GM19438 (cell line): Measurements from ENCODE around the gene SLC35E1.

Source experiments
- ATAC-seq: cut with Tn5 transposase; IDR thresholded peaks from one replicate; pipeline ENCODE4 v1.9.1; 2021; ENCODE audit warnings: low read depth; ENCODE audit not compliant: unreplicated experiment

Gene SLC35E1

GRCh38 chr19:16572332-16573211, at the start of gene SLC35E1:
TSS of gene SLC35E1 (minus strand) at chr19:16572415. CDS start at chr19:16572364, 51 bp downstream.
- peak; percentile 71 for ATAC-seq

GRCh38 chr19:16621165-16621800, 49.1 kb upstream of the SLC35E1 start:
- ATAC-seq: no peak

GRCh38 chr19:16620584-16620983, 48.4 kb upstream of the SLC35E1 start:
- ATAC-seq: no peak

GRCh38 chr19:16620018-16620417, 47.8 kb upstream of the SLC35E1 start:
- ATAC-seq: no peak

- ATAC-seq: no peak
Observed at GRCh38 chr19:16619457-16619856, 47.2 kb upstream of the SLC35E1 start.

- ATAC-seq: no peak
Observed at GRCh38 chr19:16618248-16618647, 46.0 kb upstream of the SLC35E1 start.

- ATAC-seq: no peak
Observed at GRCh38 chr19:16615808-16616207, 43.6 kb upstream of the SLC35E1 start.

GRCh38 chr19:16614941-16615340, 42.7 kb upstream of the SLC35E1 start:
- no peak for ATAC-seq

- ATAC-seq: no peak
Observed at GRCh38 chr19:16613841-16614240, 41.6 kb upstream of the SLC35E1 start.

- no peak for ATAC-seq
Observed at GRCh38 chr19:16612636-16613035, 40.4 kb upstream of the SLC35E1 start.

- ATAC-seq: no peak
Observed at GRCh38 chr19:16611121-16611520, 38.9 kb upstream of the SLC35E1 start.

- ATAC-seq: no peak
Observed at GRCh38 chr19:16609511-16610200, 37.4 kb upstream of the SLC35E1 start.

GRCh38 chr19:16608290-16608739, 36.1 kb upstream of the SLC35E1 start:
- ATAC-seq: no peak

GRCh38 chr19:16607819-16608218, 35.6 kb upstream of the SLC35E1 start:
- no peak for ATAC-seq

- no peak for ATAC-seq
Observed at GRCh38 chr19:16605553-16605994, 33.4 kb upstream of the SLC35E1 start.

- no peak for ATAC-seq
Observed at GRCh38 chr19:16605115-16605514, 32.9 kb upstream of the SLC35E1 start.

GRCh38 chr19:16604615-16605014, 32.4 kb upstream of the SLC35E1 start:
- ATAC-seq: no peak

- no peak for ATAC-seq
Observed at GRCh38 chr19:16603090-16603489, 30.9 kb upstream of the SLC35E1 start.

- no peak for ATAC-seq
Observed at GRCh38 chr19:16601378-16602052, 29.3 kb upstream of the SLC35E1 start.

- ATAC-seq: no peak
Observed at GRCh38 chr19:16600824-16601223, 28.6 kb upstream of the SLC35E1 start.
